Lung (tissue), 12 donors: ENCODE results near the gene GSTO2. TPM values are rescaled to one million over a fixed set of nuclear protein-coding genes. Genes with fewer than 3 reads are reported as not detected.

Experiments
- ATAC-seq: fragments of 200-7000 bp; cut with Tn5 transposase; one replicate; pipeline ENCODE4 v1.9.1; 2020; ENCODE audit warnings: moderate number of reproducible peaks; ENCODE audit not compliant: insufficient read depth, low FRiP score
- DNase-seq, 3 donors: peaks; one replicate each; pipeline ENCODE4 v3.0.0-alpha.2; 2013 to 2017
- H3K27ac ChIP-seq, 2 donors: one replicate each; pipeline ENCODE4 v1.5.1; 2013; ENCODE audit warnings: mild to moderate bottlenecking in 2 of 2, moderate library complexity in 2 of 2, control low read depth in 1 of 2, inconsistent platforms in 1 of 2, low read depth in 1 of 2, low read length in 1 of 2
- H3K27me3 ChIP-seq, 3 donors: one replicate each; pipeline ENCODE4 v1.5.1; 2013; ENCODE audit warnings: low read length in 2 of 3; ENCODE audit not compliant: control insufficient read depth in 3 of 3, insufficient read depth in 3 of 3
- H3K36me3 ChIP-seq, 4 donors: one replicate each; pipeline ENCODE4 v1.5.1; 2013; ENCODE audit warnings: low read length in 4 of 4, mild to moderate bottlenecking in 1 of 4, moderate library complexity in 1 of 4; ENCODE audit not compliant: control insufficient read depth in 4 of 4, insufficient read depth in 4 of 4
- H3K4me1 ChIP-seq, 5 donors: one replicate each; pipeline ENCODE4 v1.5.1; 2013; ENCODE audit warnings: low read length in 5 of 5, mild to moderate bottlenecking in 2 of 5, moderate library complexity in 1 of 5; ENCODE audit not compliant: control insufficient read depth in 5 of 5, insufficient read depth in 5 of 5
- H3K4me3 ChIP-seq: one replicate; pipeline ENCODE4 v1.5.1; 2013; ENCODE audit warnings: mild to moderate bottlenecking, control low read depth, moderate library complexity
- H3K9ac ChIP-seq, 2 donors: one replicate each; pipeline ENCODE4 v1.5.1; 2013; ENCODE audit warnings: low read length in 2 of 2, control low read depth in 1 of 2; ENCODE audit not compliant: insufficient read depth in 1 of 2
- H3K9me3 ChIP-seq, 4 donors: one replicate each; pipeline ENCODE4 v1.5.1; 2013; ENCODE audit warnings: low read length in 3 of 4, mild to moderate bottlenecking in 1 of 4, moderate library complexity in 1 of 4; ENCODE audit not compliant: control insufficient read depth in 4 of 4, insufficient read depth in 3 of 4
- WGBS, 2 donors: extraction: QIAGEN DNeasy Blood & Tissue Kit; methylation state at CpG; one replicate each; pipeline ENCODE4 v1.1.7; 2013; 5-methylcytosine and 5-hydroxymethylcytosine counted together
- polyA plus RNA-seq, 2 donors: library from polyadenylated mRNA; stranded (reverse); fragments of 200-250 nt; gene quantifications; one replicate each; pipeline ENCODE4 v1.2.1, GENCODE V29; 2013
- total RNA-seq, 2 donors: library from RNA; depleted of rRNA in 1 of 2; stranded (reverse); fragments of >200 nt in 1 of 2; gene quantifications; one replicate each; pipeline ENCODE4 v1.2.1, GENCODE V29; 2014 to 2021
- TF ChIP-seq, protein P1 (sequence below): IDR thresholded peaks from 2 replicates; pipeline ENCODE4 v1.5.1; 2012; ENCODE audit warnings: mild to moderate bottlenecking; ENCODE audit errors: control extremely low read depth, extremely low read depth
- donor health status: control.
- donor health status: control.
- donor health status: Bipolar disorder and iron deficiency.
- donor health status: healthy.
- donor health status: DM: yes; HTN: yes; CAD: no.

Gene GSTO2
- total and polyA plus RNA-seq, 4 donors, result 6.6 to 25.9 (median 12.1) TPM

DNA sequence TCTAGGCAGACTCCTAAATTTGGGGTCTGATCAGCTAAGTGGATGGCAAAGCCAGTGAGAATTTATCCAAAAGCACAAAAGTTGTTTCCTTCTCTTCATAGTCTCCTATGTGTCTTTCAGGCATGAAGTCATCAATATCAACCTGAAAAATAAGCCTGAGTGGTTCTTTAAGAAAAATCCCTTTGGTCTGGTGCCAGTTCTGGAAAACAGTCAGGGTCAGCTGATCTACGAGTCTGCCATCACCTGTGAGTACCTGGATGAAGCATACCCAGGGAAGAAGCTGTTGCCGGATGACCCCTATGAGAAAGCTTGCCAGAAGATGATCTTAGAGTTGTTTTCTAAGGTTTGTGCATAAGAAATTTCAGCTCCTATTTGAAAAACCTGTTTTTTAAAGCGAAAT lies 9.5 kb upstream of the GSTO2 start:
- 90 to 97% methylated on average over 3 of the region's 3 CpGs for WGBS, 2 donors
- Histone ChIP-seq H3K4me1 (peaks cover 0 to 36% (median 11%) of the 10 kb centered on the region in 5 donors), H3K9ac (no peak overlapping the region), H3K4me3 (no peak overlapping the region), H3K9me3 (no peaks in the 10 kb centered on the region), H3K27me3 (no peaks in the 10 kb centered on the region), H3K27ac (peak overlapping the region in 1 of 2 donors; percentile 80), H3K36me3 (peaks cover 15 to 48% (median 21%) of the 10 kb centered on the region in 4 donors)
- TF ChIP-seq, protein P1, sequence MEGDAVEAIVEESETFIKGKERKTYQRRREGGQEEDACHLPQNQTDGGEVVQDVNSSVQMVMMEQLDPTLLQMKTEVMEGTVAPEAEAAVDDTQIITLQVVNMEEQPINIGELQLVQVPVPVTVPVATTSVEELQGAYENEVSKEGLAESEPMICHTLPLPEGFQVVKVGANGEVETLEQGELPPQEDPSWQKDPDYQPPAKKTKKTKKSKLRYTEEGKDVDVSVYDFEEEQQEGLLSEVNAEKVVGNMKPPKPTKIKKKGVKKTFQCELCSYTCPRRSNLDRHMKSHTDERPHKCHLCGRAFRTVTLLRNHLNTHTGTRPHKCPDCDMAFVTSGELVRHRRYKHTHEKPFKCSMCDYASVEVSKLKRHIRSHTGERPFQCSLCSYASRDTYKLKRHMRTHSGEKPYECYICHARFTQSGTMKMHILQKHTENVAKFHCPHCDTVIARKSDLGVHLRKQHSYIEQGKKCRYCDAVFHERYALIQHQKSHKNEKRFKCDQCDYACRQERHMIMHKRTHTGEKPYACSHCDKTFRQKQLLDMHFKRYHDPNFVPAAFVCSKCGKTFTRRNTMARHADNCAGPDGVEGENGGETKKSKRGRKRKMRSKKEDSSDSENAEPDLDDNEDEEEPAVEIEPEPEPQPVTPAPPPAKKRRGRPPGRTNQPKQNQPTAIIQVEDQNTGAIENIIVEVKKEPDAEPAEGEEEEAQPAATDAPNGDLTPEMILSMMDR, result no peak
- no peak for DNase-seq
- no peak for ATAC-seq

DNA sequence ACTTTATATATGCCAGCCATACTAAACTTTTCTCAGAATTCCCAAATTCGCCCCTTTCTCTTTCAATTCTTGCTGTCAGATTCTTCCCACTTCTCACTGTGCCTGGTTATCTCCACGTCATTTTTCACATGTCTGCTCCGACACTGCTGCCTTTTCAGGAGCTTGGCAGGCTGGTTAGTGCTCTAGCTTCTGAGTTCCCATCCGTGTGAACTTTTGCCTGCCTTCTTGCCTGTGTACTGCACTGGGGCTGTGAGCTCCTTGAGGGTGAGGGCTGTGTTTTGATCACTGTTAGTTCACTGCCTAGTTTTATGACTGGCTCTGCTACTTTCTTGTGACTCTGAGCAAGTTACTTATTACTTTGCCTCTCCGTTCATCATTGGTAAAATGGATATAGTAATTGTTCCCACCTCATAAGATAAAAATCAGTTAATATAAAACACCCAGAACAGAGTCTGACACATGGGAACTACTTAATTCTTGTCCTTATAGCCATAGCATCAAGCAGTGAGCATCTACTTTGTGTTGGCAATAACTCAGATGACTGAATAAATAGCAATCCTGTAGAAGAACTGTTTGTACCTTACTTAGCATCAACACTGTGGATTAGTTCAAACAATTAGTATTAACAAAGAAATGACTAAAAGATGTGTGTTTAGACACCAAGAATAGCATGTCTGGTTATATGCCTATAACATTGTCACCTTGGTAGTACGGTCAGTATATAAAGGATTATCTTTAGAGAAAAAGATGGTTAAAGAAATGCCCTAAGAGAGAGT lies 8.8 kb upstream of the GSTO2 start:
- H3K4me3 ChIP-seq, result no peak overlapping the region
- H3K36me3 ChIP-seq, result peaks cover 18 to 48% (median 21%) of the 10 kb centered on the region in 4 donors
- ATAC-seq (no peak), DNase-seq (no peak)
- peak overlapping the region; percentile 80 to 82 for H3K27ac ChIP-seq
- peaks cover 0 to 36% (median 11%) of the 10 kb centered on the region in 5 donors for H3K4me1 ChIP-seq
- H3K9ac ChIP-seq, result no peak overlapping the region
- H3K9me3 ChIP-seq, result no peaks in the 10 kb centered on the region
- no peaks in the 10 kb centered on the region for H3K27me3 ChIP-seq
- TF ChIP-seq, protein P1, result no peak
- 78 to 85% methylated on average over 6 of the region's 6 CpGs for WGBS, 2 donors

DNA sequence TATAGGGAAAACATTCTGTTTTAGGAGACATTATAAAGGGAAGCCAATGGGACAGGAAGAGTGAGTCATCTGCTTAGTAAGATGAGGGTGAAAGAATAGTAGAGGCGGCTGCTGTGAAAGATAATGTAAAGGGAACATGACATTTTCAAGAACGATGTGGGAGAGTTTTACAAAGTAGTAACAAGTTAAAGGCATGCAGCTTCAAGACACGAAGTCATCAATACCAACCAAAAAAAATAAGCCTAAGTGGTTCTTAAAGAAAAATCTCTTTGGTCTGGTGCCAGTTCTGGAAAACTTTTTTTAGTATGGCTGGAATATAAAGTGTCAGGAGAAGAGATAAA lies 8.2 kb upstream of the GSTO2 start:
- no peak overlapping the region for H3K4me3 ChIP-seq
- TF ChIP-seq, protein P1, result no peak
- H3K27ac ChIP-seq, result peak overlapping the region in 1 of 2 donors; percentile 80
- H3K36me3 ChIP-seq, result peaks cover 19 to 51% (median 24%) of the 10 kb centered on the region in 4 donors
- peaks cover 0 to 36% (median 10%) of the 10 kb centered on the region in 5 donors for H3K4me1 ChIP-seq
- DNase-seq, result no peak
- H3K9ac ChIP-seq, result no peak overlapping the region
- 20 to 22% methylated on average over 3 of the region's 3 CpGs for WGBS, 2 donors
- no peaks in the 10 kb centered on the region for H3K9me3 ChIP-seq
- ATAC-seq, result no peak
- no peaks in the 10 kb centered on the region for H3K27me3 ChIP-seq

DNA sequence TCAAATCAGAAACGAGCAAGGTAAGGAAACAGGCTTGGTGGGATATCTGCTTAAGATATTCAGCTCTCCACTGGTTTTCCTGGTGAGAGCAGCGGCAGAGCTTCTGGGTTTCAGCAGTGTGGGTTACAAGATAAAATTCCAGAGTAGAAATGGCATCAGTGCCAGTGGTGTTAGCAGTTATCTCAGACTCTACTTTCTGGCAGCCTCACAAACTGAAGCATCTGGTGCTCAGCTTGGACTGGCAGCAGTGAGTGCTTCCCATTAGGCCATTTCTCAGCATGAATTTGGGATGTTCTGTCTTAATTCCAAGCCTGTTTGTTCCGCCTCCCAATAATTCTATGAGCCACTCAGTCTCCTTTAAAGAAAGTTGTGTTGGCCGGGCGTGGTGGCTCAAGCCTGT lies 6.9 kb upstream of the GSTO2 start:
- peak overlapping the region in 1 of 2 donors; percentile 80 for H3K27ac ChIP-seq
- H3K4me1 ChIP-seq, result peaks cover 0 to 30% (median under 1%) of the 10 kb centered on the region in 5 donors
- H3K36me3 ChIP-seq, result peaks cover 19 to 61% (median 29%) of the 10 kb centered on the region in 4 donors

More for the DNA sequence above, 6.9 kb upstream of the GSTO2 start:
- DNase-seq (no peak), ATAC-seq (no peak)
- no peaks in the 10 kb centered on the region for H3K27me3 ChIP-seq
- no peak overlapping the region for H3K9ac ChIP-seq
- WGBS, 2 donors, result 88 to 89% methylated on average over 5 of the region's 5 CpGs
- H3K9me3 ChIP-seq, result no peaks in the 10 kb centered on the region
- TF ChIP-seq, protein P1, result no peak
- no peak overlapping the region for H3K4me3 ChIP-seq
